Peyer's patch (tissue), 4 donors: ENCODE measurements around the gene BCL2L14.

ENCODE experiments used
- POLR2A ChIP-seq, 2 donors: fragments of 450-650 bp; IDR thresholded peaks; one replicate each; pipeline ENCODE4 v1.5.1; 2017; ENCODE audit warnings: antibody characterized with exemption in 2 of 2, mild to moderate bottlenecking in 2 of 2, moderate library complexity in 2 of 2
- TF ChIP-seq, protein P1 (sequence below), 6 experiments: fragments of 450-650 bp in 4 of 6; fragments of 200-600 bp in 2 of 6; sonication (generic) in 1 of 6; IDR thresholded peaks; one replicate each; pipeline ENCODE4 v1.5.1; 2017 to 2019; ENCODE audit warnings: antibody characterized with exemption in 6 of 6, mild to moderate bottlenecking in 3 of 6, moderate library complexity in 1 of 6

DNA sequence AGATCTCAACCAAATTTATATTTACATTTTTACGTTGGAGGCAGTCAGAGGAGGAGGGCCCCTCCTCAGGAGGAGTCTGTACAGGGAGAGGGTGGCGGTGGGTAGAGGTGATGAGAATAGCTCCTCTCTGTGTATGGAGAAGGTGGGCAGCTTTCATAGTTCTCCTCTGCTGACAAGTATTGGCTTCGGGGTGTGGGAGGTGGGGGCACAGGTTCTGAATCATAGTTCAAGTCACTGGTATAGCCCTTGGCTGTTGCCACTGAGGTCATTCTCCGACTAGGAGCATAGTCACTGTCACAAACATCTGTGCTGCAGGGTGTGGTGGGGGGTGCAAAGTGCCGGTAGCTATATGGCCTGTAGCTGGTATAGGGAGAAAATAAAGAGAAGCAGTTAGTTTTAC, 50.3 kb downstream of the BCL2L14 start:
- no peak for TF ChIP-seq POLR2A (IDR thresholded peaks at IDR 0.05)
- TF ChIP-seq, protein P1, sequence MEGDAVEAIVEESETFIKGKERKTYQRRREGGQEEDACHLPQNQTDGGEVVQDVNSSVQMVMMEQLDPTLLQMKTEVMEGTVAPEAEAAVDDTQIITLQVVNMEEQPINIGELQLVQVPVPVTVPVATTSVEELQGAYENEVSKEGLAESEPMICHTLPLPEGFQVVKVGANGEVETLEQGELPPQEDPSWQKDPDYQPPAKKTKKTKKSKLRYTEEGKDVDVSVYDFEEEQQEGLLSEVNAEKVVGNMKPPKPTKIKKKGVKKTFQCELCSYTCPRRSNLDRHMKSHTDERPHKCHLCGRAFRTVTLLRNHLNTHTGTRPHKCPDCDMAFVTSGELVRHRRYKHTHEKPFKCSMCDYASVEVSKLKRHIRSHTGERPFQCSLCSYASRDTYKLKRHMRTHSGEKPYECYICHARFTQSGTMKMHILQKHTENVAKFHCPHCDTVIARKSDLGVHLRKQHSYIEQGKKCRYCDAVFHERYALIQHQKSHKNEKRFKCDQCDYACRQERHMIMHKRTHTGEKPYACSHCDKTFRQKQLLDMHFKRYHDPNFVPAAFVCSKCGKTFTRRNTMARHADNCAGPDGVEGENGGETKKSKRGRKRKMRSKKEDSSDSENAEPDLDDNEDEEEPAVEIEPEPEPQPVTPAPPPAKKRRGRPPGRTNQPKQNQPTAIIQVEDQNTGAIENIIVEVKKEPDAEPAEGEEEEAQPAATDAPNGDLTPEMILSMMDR (IDR thresholded peaks at IDR 0.05): no peak
